Gastroesophageal sphincter (tissue), 3 donors: ENCODE results near the gene HDHD5.

ENCODE experiments used
- EP300 ChIP-seq: sonication (generic); formaldehyde crosslinking; IDR thresholded peaks from one replicate; pipeline ENCODE4 v1.6.1; 2017; ENCODE audit warnings: antibody characterized with exemption, mild to moderate bottlenecking
- TF ChIP-seq, protein P1 (sequence below), 4 experiments: fragments of 200-600 bp in 2 of 4; fragments of 450-650 bp in 2 of 4; sonication (generic) in 1 of 4; IDR thresholded peaks; one replicate each; pipeline ENCODE4 v1.5.1; 2017 to 2019; ENCODE audit warnings: antibody characterized with exemption in 4 of 4, mild to moderate bottlenecking in 2 of 4, moderate library complexity in 2 of 4

DNA sequence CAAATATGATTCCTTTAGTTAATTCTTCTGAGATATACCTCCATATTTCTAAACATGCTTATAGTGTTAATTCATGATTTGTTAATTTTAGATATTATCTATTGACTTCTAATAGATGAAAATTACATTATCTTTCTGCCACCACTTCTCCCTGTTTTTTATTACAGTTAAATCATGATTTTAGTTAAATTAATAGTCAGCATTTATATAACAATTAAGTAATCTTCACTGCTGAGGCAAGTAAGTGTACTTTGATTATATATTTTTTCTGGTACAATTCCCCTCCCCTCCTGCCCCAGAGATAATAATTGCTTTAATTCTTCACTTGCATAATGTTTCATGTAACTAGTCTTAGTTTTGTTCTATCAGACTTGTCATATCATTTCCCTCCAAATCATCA lies 68.5 kb downstream of the HDHD5 start:
- TF ChIP-seq, protein P1, sequence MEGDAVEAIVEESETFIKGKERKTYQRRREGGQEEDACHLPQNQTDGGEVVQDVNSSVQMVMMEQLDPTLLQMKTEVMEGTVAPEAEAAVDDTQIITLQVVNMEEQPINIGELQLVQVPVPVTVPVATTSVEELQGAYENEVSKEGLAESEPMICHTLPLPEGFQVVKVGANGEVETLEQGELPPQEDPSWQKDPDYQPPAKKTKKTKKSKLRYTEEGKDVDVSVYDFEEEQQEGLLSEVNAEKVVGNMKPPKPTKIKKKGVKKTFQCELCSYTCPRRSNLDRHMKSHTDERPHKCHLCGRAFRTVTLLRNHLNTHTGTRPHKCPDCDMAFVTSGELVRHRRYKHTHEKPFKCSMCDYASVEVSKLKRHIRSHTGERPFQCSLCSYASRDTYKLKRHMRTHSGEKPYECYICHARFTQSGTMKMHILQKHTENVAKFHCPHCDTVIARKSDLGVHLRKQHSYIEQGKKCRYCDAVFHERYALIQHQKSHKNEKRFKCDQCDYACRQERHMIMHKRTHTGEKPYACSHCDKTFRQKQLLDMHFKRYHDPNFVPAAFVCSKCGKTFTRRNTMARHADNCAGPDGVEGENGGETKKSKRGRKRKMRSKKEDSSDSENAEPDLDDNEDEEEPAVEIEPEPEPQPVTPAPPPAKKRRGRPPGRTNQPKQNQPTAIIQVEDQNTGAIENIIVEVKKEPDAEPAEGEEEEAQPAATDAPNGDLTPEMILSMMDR (IDR thresholded peaks at IDR 0.05) = no peak
- no peak for TF ChIP-seq EP300
